Loucy (cell line): ENCODE data around the gene CEP85L.

ENCODE experiments used
- EZH2phosphoT487 ChIP-seq: fragments of 200-600 bp; IDR thresholded peaks from 2 replicates; pipeline ENCODE4 v1.6.1; 2018; ENCODE audit warnings: antibody characterized with exemption, mild to moderate bottlenecking, moderate library complexity, borderline replicate concordance
- TF ChIP-seq, protein P1 (sequence below): fragments of 200-600 bp; sonication (generic); conservative IDR thresholded peaks from 2 replicates; pipeline ENCODE4 v1.5.1; 2014; ENCODE audit warnings: mild to moderate bottlenecking, antibody characterized with exemption, low read length

DNA sequence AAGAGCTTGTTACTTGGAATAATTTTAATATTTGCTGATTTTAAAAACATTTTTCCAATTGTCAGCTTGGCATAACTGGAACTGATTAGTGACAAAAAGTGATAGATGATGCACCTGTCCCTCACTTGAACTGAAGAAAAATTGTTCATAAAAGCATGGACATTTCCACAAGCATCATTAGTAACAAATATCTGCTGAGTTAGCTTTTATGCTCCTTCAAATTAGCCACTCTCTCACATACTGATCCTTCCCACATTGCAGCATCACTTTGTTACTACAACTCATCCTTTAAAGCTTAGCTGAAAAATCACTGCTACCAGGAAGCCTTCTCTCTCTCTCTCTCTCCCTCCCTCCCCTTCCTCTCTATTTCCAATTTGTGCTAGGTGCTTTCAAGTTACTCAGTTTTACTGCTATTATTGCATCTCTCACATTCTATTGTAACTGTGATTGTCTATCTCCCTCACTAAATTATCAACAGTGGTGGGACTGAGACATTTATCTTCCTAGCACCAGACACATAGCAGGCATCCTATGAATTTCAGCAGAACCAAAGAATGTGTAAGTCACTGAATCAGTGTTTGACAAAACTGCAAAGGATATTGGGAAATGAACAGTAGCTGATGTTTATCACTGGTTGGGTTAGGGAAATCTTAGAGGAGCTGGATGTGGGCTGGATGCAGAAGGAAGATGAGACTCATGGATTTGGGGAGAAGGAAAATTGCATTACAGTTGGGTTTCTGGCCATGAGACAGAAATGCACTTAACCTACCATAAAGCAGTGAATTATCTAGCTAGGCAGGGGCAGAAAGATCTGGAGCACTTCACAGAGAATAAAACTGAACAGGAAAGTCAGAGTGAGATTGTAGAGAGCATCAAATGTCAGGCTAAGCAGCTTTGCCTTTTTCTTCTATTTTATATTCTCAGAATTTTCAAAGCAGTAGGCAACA, 231.7 kb downstream of the CEP85L start:
- TF ChIP-seq, protein P1, sequence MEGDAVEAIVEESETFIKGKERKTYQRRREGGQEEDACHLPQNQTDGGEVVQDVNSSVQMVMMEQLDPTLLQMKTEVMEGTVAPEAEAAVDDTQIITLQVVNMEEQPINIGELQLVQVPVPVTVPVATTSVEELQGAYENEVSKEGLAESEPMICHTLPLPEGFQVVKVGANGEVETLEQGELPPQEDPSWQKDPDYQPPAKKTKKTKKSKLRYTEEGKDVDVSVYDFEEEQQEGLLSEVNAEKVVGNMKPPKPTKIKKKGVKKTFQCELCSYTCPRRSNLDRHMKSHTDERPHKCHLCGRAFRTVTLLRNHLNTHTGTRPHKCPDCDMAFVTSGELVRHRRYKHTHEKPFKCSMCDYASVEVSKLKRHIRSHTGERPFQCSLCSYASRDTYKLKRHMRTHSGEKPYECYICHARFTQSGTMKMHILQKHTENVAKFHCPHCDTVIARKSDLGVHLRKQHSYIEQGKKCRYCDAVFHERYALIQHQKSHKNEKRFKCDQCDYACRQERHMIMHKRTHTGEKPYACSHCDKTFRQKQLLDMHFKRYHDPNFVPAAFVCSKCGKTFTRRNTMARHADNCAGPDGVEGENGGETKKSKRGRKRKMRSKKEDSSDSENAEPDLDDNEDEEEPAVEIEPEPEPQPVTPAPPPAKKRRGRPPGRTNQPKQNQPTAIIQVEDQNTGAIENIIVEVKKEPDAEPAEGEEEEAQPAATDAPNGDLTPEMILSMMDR: no peak
- TF ChIP-seq EZH2phosphoT487: no peak
